Large intestine (tissue), 3 donors: ENCODE results near the gene CTTNBP2. TPM values are rescaled to one million over a fixed set of nuclear protein-coding genes. Genes with fewer than 3 reads are reported as not detected.

Experiments
- DNase-seq, 2 donors: peaks; one replicate each; pipeline versions ENCODE4 v3.0.0 to v3.0.0-alpha.2; 2013
- H3K27ac ChIP-seq: one replicate; pipeline ENCODE4 v1.5.1; 2013; ENCODE audit warnings: low read length
- H3K27me3 ChIP-seq: 2 replicates; pipeline ENCODE4 v1.6.1; 2013; ENCODE audit warnings: low read length; ENCODE audit not compliant: control insufficient read depth, insufficient read depth
- H3K36me3 ChIP-seq: 2 replicates; pipeline ENCODE4 v1.6.1; 2013; ENCODE audit warnings: low read length; ENCODE audit not compliant: control insufficient read depth, insufficient read depth
- H3K4me1 ChIP-seq: one replicate; pipeline ENCODE4 v1.6.1; 2013; ENCODE audit warnings: low read length; ENCODE audit not compliant: control insufficient read depth, insufficient read depth
- H3K4me3 ChIP-seq: one replicate; pipeline ENCODE4 v1.5.1; 2013; ENCODE audit warnings: low read length
- H3K9me3 ChIP-seq: one replicate; pipeline ENCODE4 v1.6.1; 2013; ENCODE audit warnings: mild to moderate bottlenecking, low read depth, low read length, moderate library complexity; ENCODE audit not compliant: control insufficient read depth
- WGBS: methylation state at CpG from one replicate; pipeline ENCODE4 v1.1.5; 2013; ENCODE audit warnings: low lambda C conversion rate; ENCODE audit not compliant: insufficient coverage; 5-methylcytosine and 5-hydroxymethylcytosine counted together
- polyA plus RNA-seq: library from polyadenylated mRNA; unstranded; fragments of 120-200 nt; gene quantifications from one replicate; pipeline ENCODE4 v1.2.1, GENCODE V29; 2013

CTTNBP2 gene
- polyA plus RNA-seq, 1 donor: 4.6 TPM

- Histone ChIP-seq H3K27me3 (no peaks in the 10 kb centered on the region), H3K4me3 (no peak overlapping the region), H3K4me1 (peaks cover 37% of the 10 kb centered on the region), H3K27ac (peak overlapping the region; percentile 40), H3K36me3 (no peaks in the 10 kb centered on the region), H3K9me3 (no peaks in the 10 kb centered on the region)
- no CpG with 5 or more reads among the region's 3 CpGs for WGBS
- DNase-seq: peak in 1 of 2 donors; percentile 11
Observed at GRCh38 chr7:117690147-117690546, 183.1 kb downstream of the CTTNBP2 start.

GRCh38 chr7:117689406-117689805, 183.8 kb downstream of the CTTNBP2 start:
- H3K4me3 ChIP-seq: no peak overlapping the region
- no peaks in the 10 kb centered on the region for H3K36me3 ChIP-seq
- no peaks in the 10 kb centered on the region for H3K27me3 ChIP-seq
- H3K9me3 ChIP-seq: no peaks in the 10 kb centered on the region
- peak overlapping the region; percentile 40 for H3K27ac ChIP-seq
- peaks cover 37% of the 10 kb centered on the region for H3K4me1 ChIP-seq
- peak in 1 of 2 donors; percentile 64 for DNase-seq

- peak in 1 of 2 donors; percentile 12 for DNase-seq
- Histone ChIP-seq H3K4me1 (peaks cover 50% of the 10 kb centered on the region), H3K9me3 (no peaks in the 10 kb centered on the region), H3K27ac (no peak overlapping the region), H3K27me3 (no peaks in the 10 kb centered on the region), H3K36me3 (no peaks in the 10 kb centered on the region), H3K4me3 (no peak overlapping the region)
- 100% methylated on average over 1 of the region's 2 CpGs for WGBS
Observed at GRCh38 chr7:117688126-117688525, 185.1 kb downstream of the CTTNBP2 start.

- Histone ChIP-seq H3K4me1 (peaks cover 58% of the 10 kb centered on the region), H3K27ac (peak overlapping the region; percentile 8), H3K27me3 (no peaks in the 10 kb centered on the region), H3K4me3 (no peak overlapping the region), H3K9me3 (no peaks in the 10 kb centered on the region), H3K36me3 (no peaks in the 10 kb centered on the region)
- peak in 1 of 2 donors; percentile 15 for DNase-seq
Observed at GRCh38 chr7:117686311-117686935, 186.8 kb downstream of the CTTNBP2 start.

- no peaks in the 10 kb centered on the region for H3K9me3 ChIP-seq
Observed at GRCh38 chr7:117685795-117686194, 187.4 kb downstream of the CTTNBP2 start.

GRCh38 chr7:117683430-117684175, 189.6 kb downstream of the CTTNBP2 start:
- peak overlapping the region; percentile 89 for H3K27ac ChIP-seq
- no CpG with 5 or more reads among the region's 8 CpGs for WGBS
- H3K36me3 ChIP-seq: no peaks in the 10 kb centered on the region
- H3K4me1 ChIP-seq: peaks cover 45% of the 10 kb centered on the region
- H3K4me3 ChIP-seq: no peak overlapping the region
- DNase-seq: no peak
- H3K27me3 ChIP-seq: no peaks in the 10 kb centered on the region
- H3K9me3 ChIP-seq: no peaks in the 10 kb centered on the region

More at GRCh38 chr7:117685795-117686194, 187.4 kb downstream of the CTTNBP2 start:
- Histone ChIP-seq H3K4me3 (no peak overlapping the region), H3K27ac (peak overlapping the region; percentile 8), H3K27me3 (no peaks in the 10 kb centered on the region), H3K36me3 (no peaks in the 10 kb centered on the region), H3K4me1 (peaks cover 58% of the 10 kb centered on the region)
- DNase-seq: peak in 1 of 2 donors; percentile 16

- H3K27me3 ChIP-seq: no peaks in the 10 kb centered on the region
- peak; percentile 75 to 92 for DNase-seq
- no peaks in the 10 kb centered on the region for H3K9me3 ChIP-seq
- H3K4me3 ChIP-seq: no peak overlapping the region
- H3K27ac ChIP-seq: peak overlapping the region; percentile 89
- WGBS: no CpG with 5 or more reads among the region's 5 CpGs
- H3K36me3 ChIP-seq: no peaks in the 10 kb centered on the region
- peaks cover 44% of the 10 kb centered on the region for H3K4me1 ChIP-seq
Observed at GRCh38 chr7:117682681-117683385, 190.4 kb downstream of the CTTNBP2 start.

GRCh38 chr7:117679120-117679519, 194.1 kb downstream of the CTTNBP2 start:
- no peak for DNase-seq
- H3K27ac ChIP-seq: no peak overlapping the region
- H3K27me3 ChIP-seq: no peaks in the 10 kb centered on the region
- H3K4me1 ChIP-seq: peaks cover 37% of the 10 kb centered on the region
- H3K36me3 ChIP-seq: no peaks in the 10 kb centered on the region
- 83% methylated on average over 1 of the region's 3 CpGs for WGBS
- no peak overlapping the region for H3K4me3 ChIP-seq
- H3K9me3 ChIP-seq: no peaks in the 10 kb centered on the region

- H3K4me1 ChIP-seq: peaks cover 35% of the 10 kb centered on the region
- H3K27ac ChIP-seq: peak overlapping the region; percentile 74
- peak; percentile 67 to 87 for DNase-seq
- H3K36me3 ChIP-seq: no peaks in the 10 kb centered on the region
- H3K9me3 ChIP-seq: no peaks in the 10 kb centered on the region
- H3K27me3 ChIP-seq: no peaks in the 10 kb centered on the region
- H3K4me3 ChIP-seq: no peak overlapping the region
- no CpG with 5 or more reads among the region's 3 CpGs for WGBS
Observed at GRCh38 chr7:117675497-117676435, 197.5 kb downstream of the CTTNBP2 start.

- H3K4me1 ChIP-seq: peaks cover 35% of the 10 kb centered on the region
- DNase-seq: no peak
- H3K27me3 ChIP-seq: no peaks in the 10 kb centered on the region
- H3K9me3 ChIP-seq: no peaks in the 10 kb centered on the region
- no peaks in the 10 kb centered on the region for H3K36me3 ChIP-seq
- H3K27ac ChIP-seq: no peak overlapping the region
- no peak overlapping the region for H3K4me3 ChIP-seq
- WGBS: 20% methylated on average over 1 of the region's 3 CpGs
Observed at GRCh38 chr7:117674617-117675016, 198.6 kb downstream of the CTTNBP2 start.
